GM23248 (cell line): ENCODE results near the gene SLC25A53. TPM values are rescaled to one million over a fixed set of nuclear protein-coding genes. Genes with fewer than 3 reads are reported as not detected.
"Not testable (repeated sequence)": the region's sequence is repeated elsewhere in the genome, so short reads cannot be mapped to it uniquely, and the experiment has no call there.

Source experiments
- DNase-seq: peaks from one replicate; pipeline ENCODE4 v3.0.0-alpha.2; 2015
- H2AFZ ChIP-seq: fragments of 200-600 bp; sonication (generic); 2 replicates; pipeline ENCODE4 v1.6.1; 2016; ENCODE audit warnings: antibody characterized with exemption
- H3F3A ChIP-seq: fragments of 200-600 bp; sonication (generic); 2 replicates; pipeline ENCODE4 v1.6.1; 2016; ENCODE audit warnings: mild to moderate bottlenecking, antibody characterized with exemption, mixed run types; ENCODE audit not compliant: insufficient read depth
- H3K27ac ChIP-seq: fragments of 200-600 bp; sonication (generic); 2 replicates; pipeline ENCODE4 v1.5.1; 2016; ENCODE audit warnings: mild to moderate bottlenecking
- H3K27me3 ChIP-seq: fragments of 200-600 bp; sonication (generic); replicated peaks from 2 replicates; pipeline ENCODE4 v1.6.1; 2016; ENCODE audit warnings: mild to moderate bottlenecking; ENCODE audit not compliant: insufficient read depth
- H3K36me3 ChIP-seq: fragments of 200-600 bp; sonication (generic); 2 replicates; pipeline ENCODE4 v1.6.1; 2016; ENCODE audit warnings: low read depth, mild to moderate bottlenecking
- H3K4me1 ChIP-seq: fragments of 200-600 bp; sonication (generic); 2 replicates; pipeline ENCODE4 v1.6.1; 2016; ENCODE audit warnings: mild to moderate bottlenecking; ENCODE audit not compliant: insufficient read depth
- H3K4me2 ChIP-seq: fragments of 200-600 bp; sonication (generic); one replicate; pipeline ENCODE4 v1.6.1; 2016; ENCODE audit warnings: mild to moderate bottlenecking; ENCODE audit not compliant: unreplicated experiment
- H3K4me3 ChIP-seq: fragments of 200-600 bp; sonication (generic); 2 replicates; pipeline ENCODE4 v1.5.1; 2016; ENCODE audit warnings: mild to moderate bottlenecking
- H3K79me2 ChIP-seq: fragments of 200-600 bp; sonication (generic); 2 replicates; pipeline ENCODE4 v1.6.1; 2016; ENCODE audit warnings: mild to moderate bottlenecking; ENCODE audit not compliant: insufficient read depth
- H3K9ac ChIP-seq: fragments of 200-600 bp; sonication (generic); 2 replicates; pipeline ENCODE4 v1.6.1; 2016; ENCODE audit warnings: mild to moderate bottlenecking
- H3K9me2 ChIP-seq: fragments of 200-600 bp; sonication (generic); 2 replicates; pipeline ENCODE4 v1.6.1; 2016; ENCODE audit warnings: mixed run types, mild to moderate bottlenecking, moderate library complexity; ENCODE audit not compliant: insufficient read depth
- H3K9me3 ChIP-seq: fragments of 200-600 bp; sonication (generic); one replicate; pipeline ENCODE4 v1.6.1; 2017; ENCODE audit warnings: low read depth
- H4K20me1 ChIP-seq: fragments of 200-600 bp; sonication (generic); 2 replicates; pipeline ENCODE4 v1.6.0; 2016; ENCODE audit not compliant: insufficient read depth
- WGBS, 2 experiments: methylation state at CpG; one replicate each; pipeline ENCODE4 v1.1.6; 2015 to 2017; ENCODE audit warnings: low lambda C conversion rate in 2 of 2, low coverage in 1 of 2; ENCODE audit errors: missing lambda C conversion rate in 2 of 2; 5-methylcytosine and 5-hydroxymethylcytosine counted together
- in situ Hi-C: fragments of 300-500 bp; cut with MboI; formaldehyde crosslinking; loops from 2 replicates; pipeline ENCODE4 v1.15.0; 2020
- polyA plus RNA-seq: library from polyadenylated mRNA; unstranded; fragments of >200 nt; fragmentation: Nextera tagmentation; extraction: Ambion mirVana; gene quantifications from 2 replicates; pipeline ENCODE4 v1.2.1, GENCODE V29; 2016
- total RNA-seq: library from RNA; depleted of rRNA; stranded (reverse); fragments of >200 nt; shearing (Covaris generic); gene quantifications from 2 replicates; pipeline ENCODE4 v1.2.3, GENCODE V29; 2014; rRNA removed

Gene SLC25A53
- total and polyA plus RNA-seq, 2 experiments from 2014 or later = 6.0 to 9.9 TPM

GRCh38 chrX:104062636-104063035 is 94.2 kb downstream of the SLC25A53 start:
- in situ Hi-C loops = not testable (repeated sequence)

GRCh38 chrX:104054956-104055355 is 101.9 kb downstream of the SLC25A53 start:
- H3K79me2 ChIP-seq, H4K20me1 ChIP-seq, H3K36me3 ChIP-seq, H3K9me3 ChIP-seq, H3K27me3 ChIP-seq, H3K4me2 ChIP-seq, H3K9me2 ChIP-seq, H2AFZ ChIP-seq, H3K9ac ChIP-seq, H3K4me1 ChIP-seq, H3K27ac ChIP-seq, H3K4me3 ChIP-seq, H3F3A ChIP-seq, in situ Hi-C loops, DNase-seq: not testable (repeated sequence)
- no CpG with 5 or more reads among the region's 13 CpGs for WGBS, 2 experiments

More at GRCh38 chrX:104062636-104063035, 94.2 kb downstream of the SLC25A53 start:
- not testable (repeated sequence) for H3K4me1 ChIP-seq, H3K27me3 ChIP-seq, H4K20me1 ChIP-seq, DNase-seq, H3K9me2 ChIP-seq, H3K27ac ChIP-seq, H2AFZ ChIP-seq, H3K79me2 ChIP-seq, H3K9ac ChIP-seq, H3K36me3 ChIP-seq, H3F3A ChIP-seq, H3K4me3 ChIP-seq, H3K4me2 ChIP-seq, H3K9me3 ChIP-seq
- 72 to 80% methylated on average over 8 to 9 of the region's 18 CpGs for WGBS, 2 experiments

Other genes with a start within 250 kb of the SLC25A53 start
- 0.63 and 1.4 TPM in 2 replicates for gene TMSB15B, start 194.4 kb downstream of the SLC25A53 start, total RNA-seq
- 7.3 and 8.7 TPM in 2 replicates for gene TMSB15B, start 194.4 kb downstream of the SLC25A53 start, polyA plus RNA-seq
- gene H2BW1, start 143.3 kb downstream of the SLC25A53 start, total RNA-seq = not detected in 2 replicates
- not detected in 2 replicates for gene H2BW1, start 143.3 kb downstream of the SLC25A53 start, polyA plus RNA-seq
- gene H2BW2, start 117.1 kb downstream of the SLC25A53 start, total RNA-seq = not detected in 2 replicates
- gene H2BW2, start 117.1 kb downstream of the SLC25A53 start, polyA plus RNA-seq = not detected in 2 replicates
- gene TMSB15C, start 80.8 kb downstream of the SLC25A53 start, total RNA-seq = 1.8 and 4.1 TPM in 2 replicates
- 0.30 and 0.39 TPM in 2 replicates for gene TMSB15C, start 80.8 kb downstream of the SLC25A53 start, polyA plus RNA-seq
- 1.4 TPM in 1 of 2 replicates, not detected in the other for gene ZCCHC18, start 44.5 kb downstream of the SLC25A53 start, total RNA-seq
- gene ZCCHC18, start 44.5 kb downstream of the SLC25A53 start, polyA plus RNA-seq = 0.57 and 0.58 TPM in 2 replicates
- 16.1 and 16.9 TPM in 2 replicates for gene FAM199X, start 9.4 kb upstream of the SLC25A53 start, total RNA-seq
- 8.1 and 9.7 TPM in 2 replicates for gene FAM199X, start 9.4 kb upstream of the SLC25A53 start, polyA plus RNA-seq
- not detected in 2 replicates for gene ESX1, start 97.9 kb upstream of the SLC25A53 start, total RNA-seq
- gene ESX1, start 97.9 kb upstream of the SLC25A53 start, polyA plus RNA-seq = not detected in 2 replicates